RWPE2 (cell line): Measurements from ENCODE around the gene DTX3.

Experiments
- ATAC-seq: fragments of 200-7000 bp; cut with Tn5 transposase; 3 replicates; pipeline ENCODE4 v1.9.1; 2021; ENCODE audit warnings: low read depth
- DNase-seq: peaks from one replicate; pipeline ENCODE4 v3.0.0-alpha.2; 2020; ENCODE audit warnings: low spot score
- H3K27ac ChIP-seq: fragments of 450-650 bp; 2 replicates; pipeline ENCODE4 v1.5.1; 2017; ENCODE audit warnings: mild to moderate bottlenecking; ENCODE audit not compliant: poor library complexity, severe bottlenecking
- H3K27me3 ChIP-seq: fragments of 250-450 bp; sonication (Bioruptor Pico); 2 replicates; pipeline ENCODE4 v1.5.1; 2021; ENCODE audit warnings: mild to moderate bottlenecking, moderate library complexity; ENCODE audit not compliant: insufficient read depth, poor library complexity, severe bottlenecking
- H3K36me3 ChIP-seq: fragments of 250-450 bp; sonication (Bioruptor Pico); 2 replicates; pipeline ENCODE4 v1.5.1; 2020; ENCODE audit warnings: low read depth, mild to moderate bottlenecking, moderate library complexity
- H3K4me1 ChIP-seq: fragments of 250-450 bp; sonication (Bioruptor Pico); 2 replicates; pipeline ENCODE4 v1.5.1; 2021; ENCODE audit warnings: mild to moderate bottlenecking, moderate library complexity; ENCODE audit not compliant: insufficient read depth, poor library complexity, severe bottlenecking
- H3K4me3 ChIP-seq: fragments of 250-450 bp; sonication (Bioruptor Pico); 2 replicates; pipeline ENCODE4 v1.5.1; 2021; ENCODE audit warnings: mild to moderate bottlenecking, moderate library complexity; ENCODE audit not compliant: severe bottlenecking
- H3K9me3 ChIP-seq: fragments of 250-450 bp; sonication (Bioruptor Pico); 2 replicates; pipeline ENCODE4 v1.5.1; 2021; ENCODE audit warnings: mild to moderate bottlenecking, moderate library complexity; ENCODE audit not compliant: severe bottlenecking
- TF ChIP-seq, protein P1 (sequence below): fragments of 450-650 bp; IDR thresholded peaks from one replicate; pipeline ENCODE4 v1.5.1; 2017; ENCODE audit warnings: mild to moderate bottlenecking, moderate library complexity; ENCODE audit not compliant: poor library complexity, severe bottlenecking

DTX3 gene

GRCh38 chr12:57571926-57572762 lies 32.5 kb upstream of the DTX3 start:
- Histone ChIP-seq H3K9me3 (no peaks in the 10 kb centered on the region), H3K27me3 (no peaks in the 10 kb centered on the region), H3K4me3 (no peak overlapping the region), H3K36me3 (no peaks in the 10 kb centered on the region), H3K4me1 (no peaks in the 10 kb centered on the region), H3K27ac (no peak overlapping the region)
- ATAC-seq, result no peak
- TF ChIP-seq, protein P1, sequence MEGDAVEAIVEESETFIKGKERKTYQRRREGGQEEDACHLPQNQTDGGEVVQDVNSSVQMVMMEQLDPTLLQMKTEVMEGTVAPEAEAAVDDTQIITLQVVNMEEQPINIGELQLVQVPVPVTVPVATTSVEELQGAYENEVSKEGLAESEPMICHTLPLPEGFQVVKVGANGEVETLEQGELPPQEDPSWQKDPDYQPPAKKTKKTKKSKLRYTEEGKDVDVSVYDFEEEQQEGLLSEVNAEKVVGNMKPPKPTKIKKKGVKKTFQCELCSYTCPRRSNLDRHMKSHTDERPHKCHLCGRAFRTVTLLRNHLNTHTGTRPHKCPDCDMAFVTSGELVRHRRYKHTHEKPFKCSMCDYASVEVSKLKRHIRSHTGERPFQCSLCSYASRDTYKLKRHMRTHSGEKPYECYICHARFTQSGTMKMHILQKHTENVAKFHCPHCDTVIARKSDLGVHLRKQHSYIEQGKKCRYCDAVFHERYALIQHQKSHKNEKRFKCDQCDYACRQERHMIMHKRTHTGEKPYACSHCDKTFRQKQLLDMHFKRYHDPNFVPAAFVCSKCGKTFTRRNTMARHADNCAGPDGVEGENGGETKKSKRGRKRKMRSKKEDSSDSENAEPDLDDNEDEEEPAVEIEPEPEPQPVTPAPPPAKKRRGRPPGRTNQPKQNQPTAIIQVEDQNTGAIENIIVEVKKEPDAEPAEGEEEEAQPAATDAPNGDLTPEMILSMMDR, result no peak
- DNase-seq, result no peak

- Histone ChIP-seq H3K4me3 (no peak overlapping the region), H3K27me3 (no peaks in the 10 kb centered on the region), H3K9me3 (no peaks in the 10 kb centered on the region), H3K4me1 (no peaks in the 10 kb centered on the region), H3K27ac (no peak overlapping the region), H3K36me3 (no peaks in the 10 kb centered on the region)
- no peak for ATAC-seq
- TF ChIP-seq, protein P1, result no peak
- DNase-seq, result no peak
These were observed 29.8 kb upstream of the DTX3 start for GRCh38 chr12:57574795-57575194.

DNA sequence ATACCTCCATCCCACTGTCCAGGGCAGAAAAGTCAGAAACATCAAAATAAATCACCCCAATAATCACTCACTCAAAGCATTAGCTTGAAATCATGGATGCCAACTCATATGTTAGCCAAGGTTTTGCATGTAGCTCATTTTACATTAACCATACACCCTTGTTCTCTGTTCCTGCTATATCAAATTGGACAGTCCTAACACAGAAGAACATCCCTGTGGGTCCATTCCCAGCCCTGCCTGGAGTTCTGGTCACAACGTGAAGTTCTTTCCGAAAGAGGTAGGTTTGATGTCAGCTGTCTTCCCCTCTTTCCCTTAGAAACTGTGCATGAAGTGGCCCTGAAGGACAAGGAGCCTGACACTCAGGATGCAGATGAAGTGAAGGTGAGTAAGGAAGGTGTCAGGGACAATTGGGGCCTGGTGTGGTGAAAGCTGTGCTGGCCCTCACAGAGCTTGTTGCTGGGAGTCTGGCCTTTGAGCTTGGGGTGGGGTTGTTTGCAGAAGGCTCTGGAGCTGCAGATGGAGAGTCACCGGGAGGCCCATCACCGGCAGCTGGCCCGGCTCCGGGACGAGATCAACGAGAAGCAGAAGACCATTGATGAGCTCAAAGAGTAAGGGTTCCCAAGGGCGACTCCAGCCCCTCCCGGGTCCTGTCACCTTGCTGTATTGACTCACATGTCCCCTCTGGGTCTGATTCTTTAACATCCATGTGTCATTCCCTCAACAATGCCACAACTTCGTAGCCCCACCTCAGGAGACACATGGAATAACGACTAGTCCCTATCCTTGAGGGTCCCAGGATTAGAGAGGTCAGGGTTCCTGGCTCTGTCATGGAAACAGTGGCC lies 28.6 kb upstream of the DTX3 start:
- Histone ChIP-seq H3K27me3 (no peaks in the 10 kb centered on the region), H3K4me3 (no peak overlapping the region), H3K9me3 (no peaks in the 10 kb centered on the region), H3K4me1 (no peaks in the 10 kb centered on the region), H3K36me3 (no peaks in the 10 kb centered on the region), H3K27ac (no peak overlapping the region)
- no peak for ATAC-seq
- no peak for DNase-seq
- TF ChIP-seq, protein P1, result no peak

- Histone ChIP-seq H3K9me3 (no peaks in the 10 kb centered on the region), H3K27me3 (no peaks in the 10 kb centered on the region), H3K4me1 (no peaks in the 10 kb centered on the region), H3K4me3 (no peak overlapping the region), H3K36me3 (no peaks in the 10 kb centered on the region), H3K27ac (no peak overlapping the region)
- TF ChIP-seq, protein P1, result no peak
- no peak for ATAC-seq
- no peak for DNase-seq
These were observed 27.9 kb upstream of the DTX3 start for GRCh38 chr12:57576613-57577160.
